Measurements from ENCODE around the gene AFAP1L2.

GRCh38 chr10:114252092-114252491 is 152.2 kb downstream of the AFAP1L2 start:
- TF ChIP-seq CTCF (conservative IDR thresholded peaks at IDR 0.05; ENCODE audit: low read depth, low read length) (no peak), EZH2 (IDR thresholded peaks at IDR 0.05; ENCODE audit: borderline replicate concordance, low read depth, low read length, poor library complexity, severe bottlenecking) (no peak)

Data from A673 (cell line).